ENCODE results near the gene IGSF9. TPM values are rescaled to one million over a fixed set of nuclear protein-coding genes. Genes with fewer than 3 reads are reported as not detected.

Gene IGSF9
- total and polyA plus RNA-seq, 2 of the 13 experiments (the other 11 are each of a cell fraction or from before 2014, with no cell fraction given): 0.03 TPM; not detected in 1

DNA sequence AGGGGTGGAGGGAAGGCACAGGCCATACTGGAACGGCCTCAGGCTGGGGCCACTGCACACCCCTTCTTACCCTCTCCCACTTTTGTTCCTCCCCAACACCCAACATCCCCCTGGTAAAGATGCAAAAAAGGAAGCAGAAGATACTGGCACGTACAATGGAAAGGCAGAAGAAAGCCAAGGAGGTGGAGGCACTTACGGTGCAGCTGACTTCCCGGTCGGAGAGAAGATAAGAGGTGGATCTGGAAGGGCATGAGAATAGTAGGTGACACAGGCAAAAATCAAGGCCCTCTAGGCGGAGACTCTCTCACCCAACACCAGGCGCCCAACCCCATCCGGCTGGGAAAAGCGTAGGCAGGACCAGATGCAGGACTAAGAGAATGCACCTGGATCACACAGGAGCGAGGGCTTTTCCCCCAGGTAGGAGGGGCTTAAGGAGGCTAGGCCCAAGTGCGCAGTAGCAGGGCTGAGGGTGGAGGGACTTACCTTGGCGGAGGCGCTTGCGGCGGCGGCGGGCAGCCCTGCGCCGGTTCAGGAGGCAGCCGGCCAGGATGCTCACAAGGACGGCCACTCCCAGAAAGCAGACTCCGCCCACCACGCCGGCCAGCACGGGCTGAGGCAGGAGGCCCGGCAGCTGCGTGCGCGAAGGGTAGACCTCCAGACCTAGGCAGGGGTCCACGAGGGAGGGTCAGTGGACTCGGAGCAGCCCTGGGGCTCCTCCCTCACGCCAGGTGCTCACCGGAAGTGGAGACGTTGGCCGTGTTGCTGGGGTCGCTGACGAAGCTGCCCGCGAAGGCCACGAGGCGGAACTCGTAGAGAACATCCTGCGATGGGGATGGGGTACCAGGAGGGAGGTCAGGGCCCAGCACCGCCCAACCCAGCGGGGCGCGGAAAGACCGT is 16.0 kb downstream of the IGSF9 start:
- TF ChIP-seq, protein P1, sequence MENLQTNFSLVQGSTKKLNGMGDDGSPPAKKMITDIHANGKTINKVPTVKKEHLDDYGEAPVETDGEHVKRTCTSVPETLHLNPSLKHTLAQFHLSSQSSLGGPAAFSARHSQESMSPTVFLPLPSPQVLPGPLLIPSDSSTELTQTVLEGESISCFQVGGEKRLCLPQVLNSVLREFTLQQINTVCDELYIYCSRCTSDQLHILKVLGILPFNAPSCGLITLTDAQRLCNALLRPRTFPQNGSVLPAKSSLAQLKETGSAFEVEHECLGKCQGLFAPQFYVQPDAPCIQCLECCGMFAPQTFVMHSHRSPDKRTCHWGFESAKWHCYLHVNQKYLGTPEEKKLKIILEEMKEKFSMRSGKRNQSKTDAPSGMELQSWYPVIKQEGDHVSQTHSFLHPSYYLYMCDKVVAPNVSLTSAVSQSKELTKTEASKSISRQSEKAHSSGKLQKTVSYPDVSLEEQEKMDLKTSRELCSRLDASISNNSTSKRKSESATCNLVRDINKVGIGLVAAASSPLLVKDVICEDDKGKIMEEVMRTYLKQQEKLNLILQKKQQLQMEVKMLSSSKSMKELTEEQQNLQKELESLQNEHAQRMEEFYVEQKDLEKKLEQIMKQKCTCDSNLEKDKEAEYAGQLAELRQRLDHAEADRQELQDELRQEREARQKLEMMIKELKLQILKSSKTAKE (CRISPR knock-in tag; IDR thresholded peaks at IDR 0.05; ENCODE audit: borderline replicate concordance): no peak
- no peak for TF ChIP-seq IKZF1 (IDR thresholded peaks at IDR 0.05)
- no peak for TF ChIP-seq ZNF615 (CRISPR knock-in tag; IDR thresholded peaks at IDR 0.05; ENCODE audit: borderline replicate concordance)
- TF ChIP-seq CHD4 (IDR thresholded peaks at IDR 0.05; ENCODE audit: borderline replicate concordance, low read length): no peak
- TF ChIP-seq ZNF232 (CRISPR knock-in tag; IDR thresholded peaks at IDR 0.05; ENCODE audit: borderline replicate concordance): no peak
- no peak for TF ChIP-seq ZNF224 (CRISPR knock-in tag; IDR thresholded peaks at IDR 0.05)
- TF ChIP-seq, protein P2, sequence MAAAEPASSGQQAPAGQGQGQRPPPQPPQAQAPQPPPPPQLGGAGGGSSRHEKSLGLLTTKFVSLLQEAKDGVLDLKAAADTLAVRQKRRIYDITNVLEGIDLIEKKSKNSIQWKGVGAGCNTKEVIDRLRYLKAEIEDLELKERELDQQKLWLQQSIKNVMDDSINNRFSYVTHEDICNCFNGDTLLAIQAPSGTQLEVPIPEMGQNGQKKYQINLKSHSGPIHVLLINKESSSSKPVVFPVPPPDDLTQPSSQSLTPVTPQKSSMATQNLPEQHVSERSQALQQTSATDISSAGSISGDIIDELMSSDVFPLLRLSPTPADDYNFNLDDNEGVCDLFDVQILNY (CRISPR knock-in tag; conservative IDR thresholded peaks at IDR 0.05): no peak
- DNase-seq (ENCODE audit: low spot score): no peak
- H3K4me3 ChIP-seq (replicated peaks in 1 of 3; ENCODE audit: insufficient read depth in 1 of 3, low read depth in 2 of 3, low read length in 3 of 3): no peak overlapping the region
- no peaks in the 10 kb centered on the region for H4K20me1 ChIP-seq (ENCODE audit: insufficient read depth, low read length)
- peaks cover 10 to 46% of the 10 kb centered on the region in 2 experiments for H3K27me3 ChIP-seq (ENCODE audit: control insufficient read depth in 1 of 2, insufficient read depth in 2 of 2, low read length in 2 of 2)
- intact Hi-C loops (cut with micrococcal nuclease; ENCODE audit: unreplicated experiment) (no loop called here), in situ Hi-C loops (cut with HindIII; ENCODE audit: extremely low pct_ligation_motif_present, low pct_unique_long_range_greater_than_20kb) (no loop called here)
- no TSS peak for BruUV-seq (replicated peaks)
- no peak for FAIRE-seq
- no peak overlapping the region for H3K9ac ChIP-seq (ENCODE audit: insufficient read depth, low read depth, low read length)
- ChIA-PET POLR2A (no interaction called here), CTCF (ENCODE audit: low intra/inter-chr PET ratio, low total read pairs) (no interaction called here)
- no peak overlapping the region for H3K27ac ChIP-seq (ENCODE audit: extremely low read length, insufficient read depth, low read length)
- WGBS (ENCODE audit: low lambda C conversion rate): 75% methylated on average over 36 of the region's 48 CpGs
- no peaks in the 10 kb centered on the region for H3K9me3 ChIP-seq (ENCODE audit: low read length)
- H3K79me2 ChIP-seq (ENCODE audit: insufficient read depth, low read length): no peaks in the 10 kb centered on the region
- H3K4me1 ChIP-seq (ENCODE audit: insufficient read depth, low read length): peaks cover 18% of the 10 kb centered on the region
- ATAC-seq: no peak
- H3K36me3 ChIP-seq (replicated peaks in 1 of 2; ENCODE audit: control insufficient read depth in 1 of 2, insufficient read depth in 2 of 2, low read length in 2 of 2): no peaks in the 10 kb centered on the region
- no peak overlapping the region for H2AFZ ChIP-seq (ENCODE audit: low read length)
- no peak overlapping the region for H3K4me2 ChIP-seq (ENCODE audit: low read depth, low read length)
